TTC549 (cell line): ENCODE measurements around the gene MIER2.

Source experiments
- FAIRE-seq: peaks from 2 replicates; lab custom pipeline; 2012; peaks lifted over from hg19 to GRCh38; lab: Jason Lieb, UNC

The MIER2 gene

GRCh38 chr19:377801-378581 lies 33.4 kb upstream of the MIER2 start:
- FAIRE-seq, result no peak

- no peak for FAIRE-seq
These were observed 31.5 kb upstream of the MIER2 start for GRCh38 chr19:376111-376470.

- no peak for FAIRE-seq
These were observed 31.0 kb upstream of the MIER2 start for GRCh38 chr19:375395-376110.

GRCh38 chr19:374886-375235 lies 30.3 kb upstream of the MIER2 start:
- FAIRE-seq, result no peak

- FAIRE-seq, result no peak
These were observed 29.7 kb upstream of the MIER2 start for GRCh38 chr19:374183-374885.

- FAIRE-seq, result no peak
These were observed 29.0 kb upstream of the MIER2 start for GRCh38 chr19:373391-374182.

GRCh38 chr19:372306-372890 lies 27.8 kb upstream of the MIER2 start:
- FAIRE-seq, result no peak

- no peak for FAIRE-seq
These were observed 27.0 kb upstream of the MIER2 start for GRCh38 chr19:371501-372168.

GRCh38 chr19:370641-371330 lies 26.2 kb upstream of the MIER2 start:
- no peak for FAIRE-seq

GRCh38 chr19:369876-370275 lies 25.3 kb upstream of the MIER2 start:
- no peak for FAIRE-seq

- FAIRE-seq, result no peak
These were observed 24.7 kb upstream of the MIER2 start for GRCh38 chr19:369256-369655.

- FAIRE-seq, result no peak
These were observed 24.0 kb upstream of the MIER2 start for GRCh38 chr19:368630-369024.

- FAIRE-seq, result no peak
These were observed 23.5 kb upstream of the MIER2 start for GRCh38 chr19:367963-368629.

- FAIRE-seq, result no peak
These were observed 23.0 kb upstream of the MIER2 start for GRCh38 chr19:367561-367960.

- FAIRE-seq, result no peak
These were observed 22.4 kb upstream of the MIER2 start for GRCh38 chr19:366951-367350.

- no peak for FAIRE-seq
These were observed 21.7 kb upstream of the MIER2 start for GRCh38 chr19:366205-366783.

GRCh38 chr19:364496-365287 lies 20.1 kb upstream of the MIER2 start:
- FAIRE-seq, result no peak

GRCh38 chr19:362683-363082 lies 18.1 kb upstream of the MIER2 start:
- no peak for FAIRE-seq

- no peak for FAIRE-seq
These were observed 17.6 kb upstream of the MIER2 start for GRCh38 chr19:362154-362553.

GRCh38 chr19:359653-359925 lies 15.0 kb upstream of the MIER2 start:
- no peak for FAIRE-seq
